Measurements from ENCODE around the gene KIFC1. TPM values are rescaled to one million over a fixed set of nuclear protein-coding genes. Genes with fewer than 3 reads are reported as not detected.

KIFC1 gene
- total and polyA plus RNA-seq, 2 experiments from 2014 or later, result 4.0 to 14.4 TPM

DNA sequence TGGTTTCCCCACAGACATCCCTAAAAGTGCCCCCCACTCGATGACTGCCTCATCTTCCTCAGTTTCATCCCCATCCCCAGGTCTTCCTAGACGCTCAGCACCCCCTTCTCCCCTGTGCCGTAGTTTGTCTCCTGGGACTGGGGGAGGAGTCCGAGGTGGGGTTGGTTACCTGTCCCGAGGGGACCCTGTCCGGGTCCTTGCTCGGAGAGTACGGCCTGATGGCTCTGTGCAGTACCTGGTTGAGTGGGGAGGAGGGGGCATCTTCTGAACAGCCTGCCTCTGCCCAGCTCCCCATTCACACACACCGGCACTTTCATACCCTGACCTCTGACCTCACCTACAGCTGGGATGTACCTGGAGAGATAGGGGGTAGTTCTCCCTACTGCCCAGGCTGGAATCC, 24.2 kb downstream of the KIFC1 start:
- in situ Hi-C loops (cut with MboI), result no loop called here
- H3K9ac ChIP-seq, result peak overlapping the region; percentile 92
- H3K36me3 ChIP-seq (ENCODE audit: low read depth), result no peaks in the 10 kb centered on the region
- peak overlapping the region; percentile 96 for H3K27ac ChIP-seq
- peak overlapping the region; percentile 86 for H3K4me3 ChIP-seq
- H3K4me1 ChIP-seq (ENCODE audit: insufficient read depth), result peaks cover 39% of the 10 kb centered on the region
- no peaks in the 10 kb centered on the region for H3K9me2 ChIP-seq (ENCODE audit: insufficient read depth)
- H3K9me3 ChIP-seq (ENCODE audit: low read depth), result no peaks in the 10 kb centered on the region
- TF ChIP-seq EZH2 (IDR thresholded peaks at IDR 0.05; ENCODE audit: insufficient read depth, poor library complexity, severe bottlenecking), result no peak
- TF ChIP-seq EZH2phosphoT487 (IDR thresholded peaks at IDR 0.05; ENCODE audit: insufficient read depth, low read depth), result no peak
- no peaks in the 10 kb centered on the region for H4K20me1 ChIP-seq (ENCODE audit: insufficient read depth)
- no peaks in the 10 kb centered on the region for H3K27me3 ChIP-seq (replicated peaks; ENCODE audit: insufficient read depth)
- peak overlapping the region; percentile 99 for H3K4me2 ChIP-seq (ENCODE audit: unreplicated experiment)
- H2AFZ ChIP-seq, result no peak overlapping the region
- no peak for DNase-seq
- peaks cover 28% of the 10 kb centered on the region for H3F3A ChIP-seq (ENCODE audit: insufficient read depth)
- WGBS, 2 experiments (ENCODE audit: low coverage in 1 of 2, low lambda C conversion rate in 2 of 2, missing lambda C conversion rate in 2 of 2), result 76 to 79% methylated on average over 9 of the region's 9 CpGs
- H3K79me2 ChIP-seq (ENCODE audit: insufficient read depth), result peaks cover 83% of the 10 kb centered on the region

DNA sequence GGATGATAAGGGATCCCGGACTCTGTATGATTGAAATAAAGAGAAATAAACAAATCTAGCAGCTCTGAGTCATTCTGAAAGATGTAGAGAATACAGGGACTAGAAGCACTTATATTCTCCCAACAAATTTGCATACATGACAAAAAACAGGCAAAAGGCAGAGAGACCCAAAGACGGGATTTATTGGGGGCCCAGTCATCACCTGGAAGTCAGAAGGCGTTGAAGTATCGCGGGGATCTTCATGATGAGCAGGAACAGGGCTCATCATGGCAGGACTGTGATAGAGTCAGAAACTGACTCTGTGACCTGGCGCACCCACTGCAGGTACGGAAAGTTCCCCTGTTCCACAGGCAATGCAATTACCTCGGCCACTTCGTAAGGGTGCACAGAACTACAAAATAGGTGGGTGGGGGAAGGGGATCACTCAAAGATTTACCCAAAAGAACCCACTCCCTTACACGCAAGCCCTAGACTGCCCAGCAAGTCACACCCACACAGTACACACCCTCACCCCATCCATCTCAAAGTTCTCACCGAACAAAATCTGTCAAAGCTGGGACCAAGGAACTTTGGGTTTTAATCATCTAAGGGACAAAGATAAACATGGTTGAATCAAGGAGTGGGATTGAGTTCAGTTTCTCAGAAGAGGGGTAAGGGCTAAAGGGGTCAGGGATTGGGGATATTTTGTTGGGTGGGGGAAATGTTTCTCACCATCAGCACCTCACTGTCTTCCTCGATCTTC, 24.9 kb downstream of the KIFC1 start:
- Histone ChIP-seq H3K9ac (peak overlapping the region; percentile 92), H3K4me3 (peak overlapping the region; percentile 86), H3F3A (ENCODE audit: insufficient read depth) (peaks cover 28% of the 10 kb centered on the region), H3K79me2 (ENCODE audit: insufficient read depth) (peaks cover 83% of the 10 kb centered on the region), H4K20me1 (ENCODE audit: insufficient read depth) (no peaks in the 10 kb centered on the region), H3K9me2 (ENCODE audit: insufficient read depth) (no peaks in the 10 kb centered on the region), H2AFZ (no peak overlapping the region), H3K27ac (peak overlapping the region; percentile 96), H3K27me3 (replicated peaks; ENCODE audit: insufficient read depth) (no peaks in the 10 kb centered on the region), H3K4me2 (ENCODE audit: unreplicated experiment) (peak overlapping the region; percentile 99), H3K9me3 (ENCODE audit: low read depth) (no peaks in the 10 kb centered on the region), H3K4me1 (ENCODE audit: insufficient read depth) (peaks cover 39% of the 10 kb centered on the region), H3K36me3 (ENCODE audit: low read depth) (no peaks in the 10 kb centered on the region)
- in situ Hi-C loops (cut with MboI), result no loop called here
- DNase-seq, result peak; percentile 53
- WGBS, 2 experiments (ENCODE audit: low coverage in 1 of 2, low lambda C conversion rate in 2 of 2, missing lambda C conversion rate in 2 of 2), result 41 to 42% methylated on average over 12 of the region's 12 CpGs
- TF ChIP-seq EZH2phosphoT487 (IDR thresholded peaks at IDR 0.05; ENCODE audit: insufficient read depth, low read depth) (no peak), EZH2 (IDR thresholded peaks at IDR 0.05; ENCODE audit: insufficient read depth, poor library complexity, severe bottlenecking) (no peak)

DNA sequence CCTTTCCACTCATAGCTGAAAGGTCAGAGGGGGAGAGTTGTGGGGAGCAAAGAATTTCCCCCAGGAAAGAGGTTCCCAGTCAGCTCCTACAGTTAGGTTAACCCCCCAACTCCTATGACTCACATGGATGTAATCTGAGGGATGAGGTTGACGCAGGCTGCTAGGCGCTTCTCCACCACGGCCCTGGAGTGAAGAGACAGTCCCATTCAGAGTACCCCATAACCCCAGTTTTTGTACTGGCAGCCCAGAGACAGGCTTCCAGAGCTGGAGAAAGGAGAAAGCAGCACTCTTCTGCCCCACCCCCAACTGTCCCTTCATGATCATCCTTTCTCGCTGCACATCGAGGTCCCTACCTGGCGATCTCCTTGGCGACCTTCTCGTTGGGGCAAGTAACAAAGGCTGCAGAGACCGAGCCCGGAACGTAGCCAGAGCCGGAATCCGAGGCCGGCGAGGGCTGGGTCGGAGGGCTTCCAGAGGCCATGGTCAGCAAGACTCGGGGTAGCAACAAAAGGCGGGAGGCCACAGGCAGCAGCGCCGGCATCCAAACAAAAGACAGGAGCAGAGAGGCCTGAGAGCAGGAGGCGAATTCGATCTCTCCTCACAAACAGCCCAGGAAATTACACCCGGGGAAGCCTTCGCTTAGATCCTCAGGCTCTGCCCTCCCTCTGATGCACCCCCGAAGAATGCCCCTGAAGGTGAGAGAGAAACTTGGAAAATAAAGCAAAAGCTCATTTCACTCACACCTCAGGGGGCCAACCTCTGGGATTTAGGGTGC, 25.7 kb downstream of the KIFC1 start:
- peak; percentile 93 for DNase-seq
- in situ Hi-C loops (cut with MboI), result no loop called here
- peak overlapping the region; percentile 99 for H3K4me2 ChIP-seq (ENCODE audit: unreplicated experiment)
- peaks cover 81% of the 10 kb centered on the region for H3K79me2 ChIP-seq (ENCODE audit: insufficient read depth)
- H3K36me3 ChIP-seq (ENCODE audit: low read depth), result no peaks in the 10 kb centered on the region
- peak overlapping the region; percentile 92 for H3K9ac ChIP-seq
- H3K27me3 ChIP-seq (replicated peaks; ENCODE audit: insufficient read depth), result no peaks in the 10 kb centered on the region
- peaks cover 28% of the 10 kb centered on the region for H3F3A ChIP-seq (ENCODE audit: insufficient read depth)
- H3K9me3 ChIP-seq (ENCODE audit: low read depth), result no peaks in the 10 kb centered on the region
- peak overlapping the region; percentile 96 for H3K27ac ChIP-seq
- no peaks in the 10 kb centered on the region for H3K9me2 ChIP-seq (ENCODE audit: insufficient read depth)
- 1% methylated on average over 25 of the region's 25 CpGs for WGBS, 2 experiments (ENCODE audit: low coverage in 1 of 2, low lambda C conversion rate in 2 of 2, missing lambda C conversion rate in 2 of 2)
- no peaks in the 10 kb centered on the region for H4K20me1 ChIP-seq (ENCODE audit: insufficient read depth)
- TF ChIP-seq EZH2phosphoT487 (IDR thresholded peaks at IDR 0.05; ENCODE audit: insufficient read depth, low read depth) (no peak), EZH2 (IDR thresholded peaks at IDR 0.05; ENCODE audit: insufficient read depth, poor library complexity, severe bottlenecking) (no peak)
- peak overlapping the region; percentile 74 for H2AFZ ChIP-seq
- peak overlapping the region; percentile 86 for H3K4me3 ChIP-seq
- H3K4me1 ChIP-seq (ENCODE audit: insufficient read depth), result peaks cover 37% of the 10 kb centered on the region

DNA sequence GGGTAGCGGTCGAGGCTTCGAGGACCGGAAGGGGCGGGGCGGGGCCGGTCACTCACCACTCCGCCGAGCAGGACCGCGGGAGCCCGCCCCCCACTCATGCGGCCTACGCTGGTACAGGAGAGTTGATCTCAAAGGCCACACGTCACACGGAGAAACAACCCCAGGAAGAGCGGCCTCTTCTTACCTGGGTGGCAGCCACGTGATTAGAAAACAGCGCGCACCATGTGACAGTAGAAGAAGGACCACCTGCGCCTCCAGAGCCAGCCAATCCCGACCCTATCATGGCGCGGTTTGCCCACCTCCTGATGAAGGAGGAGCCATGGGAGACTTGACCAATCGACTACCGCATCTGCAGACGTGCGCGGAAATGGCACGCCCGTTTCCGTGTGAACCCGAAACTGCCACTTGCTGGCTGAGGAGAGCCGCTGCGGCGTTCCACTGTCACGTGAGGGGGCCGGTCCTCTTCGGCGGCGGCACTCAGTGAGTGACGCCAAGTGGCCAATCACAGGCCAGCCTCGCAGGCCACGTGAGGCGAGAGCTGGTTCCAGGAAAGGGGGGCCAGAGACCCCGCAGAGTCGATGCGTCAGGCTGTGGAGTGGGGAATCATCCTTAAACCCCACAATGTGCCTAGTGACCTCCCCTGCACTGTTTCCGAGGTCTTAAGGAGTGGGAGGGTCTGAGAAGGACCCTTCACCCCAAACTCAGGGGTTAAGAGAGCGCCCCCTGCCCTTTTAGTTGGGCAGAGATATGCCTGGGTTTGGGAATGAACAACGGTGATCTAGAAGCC, 26.5 kb downstream of the KIFC1 start, which contains the start of gene CUTA:
Gene CUTA (minus strand): TSS at position 205 of the 787 bp plus-strand sequence. CDS start 107 bp downstream, at position 98.
- Histone ChIP-seq H3F3A (ENCODE audit: insufficient read depth) (peaks cover 28% of the 10 kb centered on the region), H3K9ac (peak within 1 kb of the TSS; percentile 92), H3K4me3 (peak within 1 kb of the TSS; percentile 86), H3K4me2 (ENCODE audit: unreplicated experiment) (peak within 1 kb of the TSS; percentile 99), H2AFZ (peak within 1 kb of the TSS; percentile 74), H3K4me1 (ENCODE audit: insufficient read depth) (peaks cover 35% of the 10 kb centered on the region), H3K36me3 (ENCODE audit: low read depth) (no peaks in the 10 kb centered on the region), H3K27ac (peak within 1 kb of the TSS; percentile 96), H3K79me2 (ENCODE audit: insufficient read depth) (peaks cover 81% of the 10 kb centered on the region), H3K27me3 (replicated peaks; ENCODE audit: insufficient read depth) (no peaks in the 10 kb centered on the region), H3K9me3 (ENCODE audit: low read depth) (no peaks in the 10 kb centered on the region), H4K20me1 (ENCODE audit: insufficient read depth) (no peaks in the 10 kb centered on the region), H3K9me2 (ENCODE audit: insufficient read depth) (no peaks in the 10 kb centered on the region)
- in situ Hi-C loops (cut with MboI), result no loop called here
- peak; percentile 100 for DNase-seq
- TF ChIP-seq EZH2 (IDR thresholded peaks at IDR 0.05; ENCODE audit: insufficient read depth, poor library complexity, severe bottlenecking), result no peak
- no peak for TF ChIP-seq EZH2phosphoT487 (IDR thresholded peaks at IDR 0.05; ENCODE audit: insufficient read depth, low read depth)
- WGBS, 2 experiments (ENCODE audit: low coverage in 1 of 2, low lambda C conversion rate in 2 of 2, missing lambda C conversion rate in 2 of 2), result 1% methylated on average over 48 to 51 of the region's 51 CpGs
